Esophagus squamous epithelium (tissue), 5 donors: ENCODE measurements around the gene HSD3B2. TPM values are rescaled to one million over a fixed set of nuclear protein-coding genes. Genes with fewer than 3 reads are reported as not detected.

ENCODE experiments used
- DNase-seq: peaks from one replicate; lab custom pipeline; 2025; lab: John Stamatoyannopoulos, UW
- H3K27ac ChIP-seq, 4 donors: fragments of 200-600 bp; sonication (generic); one replicate each; pipeline ENCODE4 v1.5.1; 2016 to 2019; ENCODE audit warnings: mild to moderate bottlenecking in 1 of 4
- H3K27me3 ChIP-seq, 4 donors: fragments of 200-600 bp; sonication (generic); 1 replicate in 3 of 4; 2 replicates in 1 of 4; pipeline versions ENCODE4 v1.5.1 to v1.6.0; 2017 to 2021; ENCODE audit warnings: antibody characterized with exemption in 1 of 4
- H3K36me3 ChIP-seq, 3 donors: fragments of 200-600 bp; sonication (generic); one replicate each; pipeline ENCODE4 v1.5.1; 2016 to 2019
- H3K4me1 ChIP-seq, 3 donors: fragments of 200-600 bp; sonication (generic); one replicate each; pipeline ENCODE4 v1.5.1; 2017 to 2019
- H3K4me3 ChIP-seq, 4 donors: fragments of 200-600 bp; sonication (generic); 1 replicate in 3 of 4; 2 replicates in 1 of 4; pipeline ENCODE4 v1.5.1; 2016 to 2019; ENCODE audit warnings: mild to moderate bottlenecking in 2 of 4, moderate library complexity in 1 of 4
- H3K9me3 ChIP-seq, 3 donors: fragments of 200-600 bp; sonication (generic); one replicate each; pipeline ENCODE4 v1.5.1; 2016 to 2019
- POLR2A ChIP-seq, 4 donors: fragments of 450-650 bp; IDR thresholded peaks; one replicate each; pipeline ENCODE4 v1.6.1; 2017; ENCODE audit warnings: antibody characterized with exemption in 4 of 4, mild to moderate bottlenecking in 4 of 4, moderate library complexity in 3 of 4
- WGBS, 2 donors: methylation state at CpG; one replicate each; pipeline ENCODE4 v1.1.5; 2018; 5-methylcytosine and 5-hydroxymethylcytosine counted together
- intact Hi-C: fragments of 100-400 bp; cut with DNase I; formaldehyde crosslinking; loops from one replicate; pipeline ENCODE4 v1.15.0; 2022
- total RNA-seq, 4 donors: library from RNA; depleted of rRNA; stranded (reverse); fragments of >200 nt; gene quantifications; one replicate each; pipeline ENCODE4 v1.1.0, GENCODE V29; 2016
- TF ChIP-seq, protein P1 (sequence below), 6 experiments: fragments of 450-650 bp in 4 of 6; fragments of 200-600 bp in 2 of 6; sonication (generic) in 2 of 6; IDR thresholded peaks; one replicate each; pipeline ENCODE4 v1.5.1; 2016 to 2019; ENCODE audit warnings: antibody characterized with exemption in 6 of 6, mild to moderate bottlenecking in 4 of 6, moderate library complexity in 4 of 6
- donor health status: DM: yes; HTN: yes; CAD: no.

HSD3B2 gene
- total RNA-seq, 4 donors from 2014 or later: not detected

- H3K27me3 ChIP-seq: no peaks in the 10 kb centered on the region
- no peaks in the 10 kb centered on the region for H3K36me3 ChIP-seq
- no peaks in the 10 kb centered on the region for H3K4me1 ChIP-seq
- H3K9me3 ChIP-seq: no peaks in the 10 kb centered on the region
- H3K27ac ChIP-seq: no peak overlapping the region
- 73 to 92% methylated on average over 1 of the region's 1 CpG for WGBS, 2 donors
- no peak for DNase-seq
- TF ChIP-seq, protein P1, sequence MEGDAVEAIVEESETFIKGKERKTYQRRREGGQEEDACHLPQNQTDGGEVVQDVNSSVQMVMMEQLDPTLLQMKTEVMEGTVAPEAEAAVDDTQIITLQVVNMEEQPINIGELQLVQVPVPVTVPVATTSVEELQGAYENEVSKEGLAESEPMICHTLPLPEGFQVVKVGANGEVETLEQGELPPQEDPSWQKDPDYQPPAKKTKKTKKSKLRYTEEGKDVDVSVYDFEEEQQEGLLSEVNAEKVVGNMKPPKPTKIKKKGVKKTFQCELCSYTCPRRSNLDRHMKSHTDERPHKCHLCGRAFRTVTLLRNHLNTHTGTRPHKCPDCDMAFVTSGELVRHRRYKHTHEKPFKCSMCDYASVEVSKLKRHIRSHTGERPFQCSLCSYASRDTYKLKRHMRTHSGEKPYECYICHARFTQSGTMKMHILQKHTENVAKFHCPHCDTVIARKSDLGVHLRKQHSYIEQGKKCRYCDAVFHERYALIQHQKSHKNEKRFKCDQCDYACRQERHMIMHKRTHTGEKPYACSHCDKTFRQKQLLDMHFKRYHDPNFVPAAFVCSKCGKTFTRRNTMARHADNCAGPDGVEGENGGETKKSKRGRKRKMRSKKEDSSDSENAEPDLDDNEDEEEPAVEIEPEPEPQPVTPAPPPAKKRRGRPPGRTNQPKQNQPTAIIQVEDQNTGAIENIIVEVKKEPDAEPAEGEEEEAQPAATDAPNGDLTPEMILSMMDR (IDR thresholded peaks at IDR 0.05): no peak
- TF ChIP-seq POLR2A (IDR thresholded peaks at IDR 0.05): no peak
- intact Hi-C loops: no loop called here
- H3K4me3 ChIP-seq: no peak overlapping the region
Measured at GRCh38 chr1:119385650-119386049, 29.3 kb upstream of the HSD3B2 start.

GRCh38 chr1:119387858-119388257, 27.1 kb upstream of the HSD3B2 start:
- Histone ChIP-seq H3K27ac (no peak overlapping the region), H3K9me3 (no peaks in the 10 kb centered on the region), H3K4me3 (no peak overlapping the region), H3K4me1 (no peaks in the 10 kb centered on the region), H3K27me3 (no peaks in the 10 kb centered on the region), H3K36me3 (no peaks in the 10 kb centered on the region)
- TF ChIP-seq, protein P1 (IDR thresholded peaks at IDR 0.05): no peak
- no peak for TF ChIP-seq POLR2A (IDR thresholded peaks at IDR 0.05)
- no peak for DNase-seq
- intact Hi-C loops: no loop called here
- 18% methylated on average over 3 of the region's 3 CpGs for WGBS, 2 donors

DNA sequence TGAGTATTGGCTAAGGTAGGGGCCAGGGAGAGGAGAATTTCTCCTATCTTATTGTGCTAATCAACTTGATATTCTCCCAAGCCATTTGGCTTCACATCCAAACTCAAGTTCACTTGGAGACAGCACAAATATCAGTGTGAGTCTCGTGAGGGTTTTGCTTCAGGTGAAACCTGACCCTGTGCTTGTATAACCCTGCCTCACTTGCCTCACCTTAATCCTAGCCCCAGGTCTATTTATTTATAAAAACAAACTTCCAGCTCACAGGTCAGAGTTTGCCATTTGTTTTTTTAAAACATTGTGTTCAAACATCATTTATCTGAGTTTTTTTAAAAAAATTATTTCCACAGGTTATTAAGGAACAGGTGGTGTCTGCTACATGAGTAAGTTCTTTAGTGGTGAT, 26.5 kb upstream of the HSD3B2 start:
- H3K27me3 ChIP-seq: no peaks in the 10 kb centered on the region
- H3K27ac ChIP-seq: no peak overlapping the region
- no peaks in the 10 kb centered on the region for H3K36me3 ChIP-seq
- H3K4me1 ChIP-seq: no peaks in the 10 kb centered on the region
- TF ChIP-seq, protein P1 (IDR thresholded peaks at IDR 0.05): no peak
- no peak for TF ChIP-seq POLR2A (IDR thresholded peaks at IDR 0.05)
- no peaks in the 10 kb centered on the region for H3K9me3 ChIP-seq
- WGBS, 2 donors: 5 to 21% methylated on average over 1 of the region's 1 CpG
- H3K4me3 ChIP-seq: no peak overlapping the region
- DNase-seq: no peak
- intact Hi-C loops: no loop called here

DNA sequence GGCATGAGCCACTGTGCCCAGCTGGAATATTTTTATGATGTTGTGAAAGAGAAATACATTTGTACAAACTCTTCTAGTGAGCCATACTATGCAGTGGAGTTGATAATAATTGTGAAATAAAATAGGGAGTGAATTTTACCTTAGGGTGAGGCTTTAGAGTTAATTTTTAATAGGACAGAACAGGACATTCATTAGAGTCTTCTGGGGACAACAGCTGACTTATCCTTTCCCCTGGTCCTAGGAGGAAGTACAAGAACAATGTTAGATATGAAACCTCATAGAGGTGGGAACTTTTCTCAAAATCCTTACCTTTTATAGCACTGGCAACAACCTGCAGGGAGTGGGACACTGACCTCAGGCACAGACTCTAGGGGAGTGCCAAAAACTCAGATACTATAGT, 24.4 kb upstream of the HSD3B2 start:
- no peak for TF ChIP-seq POLR2A (IDR thresholded peaks at IDR 0.05)
- TF ChIP-seq, protein P1 (IDR thresholded peaks at IDR 0.05): no peak
- H3K27ac ChIP-seq: no peak overlapping the region
- peaks cover 0 to 4% (median 0%) of the 10 kb centered on the region in 4 donors for H3K27me3 ChIP-seq
- no peaks in the 10 kb centered on the region for H3K9me3 ChIP-seq
- no peaks in the 10 kb centered on the region for H3K4me1 ChIP-seq
- DNase-seq: no peak
- no peak overlapping the region for H3K4me3 ChIP-seq
- no peaks in the 10 kb centered on the region for H3K36me3 ChIP-seq
- intact Hi-C loops: no loop called here

DNA sequence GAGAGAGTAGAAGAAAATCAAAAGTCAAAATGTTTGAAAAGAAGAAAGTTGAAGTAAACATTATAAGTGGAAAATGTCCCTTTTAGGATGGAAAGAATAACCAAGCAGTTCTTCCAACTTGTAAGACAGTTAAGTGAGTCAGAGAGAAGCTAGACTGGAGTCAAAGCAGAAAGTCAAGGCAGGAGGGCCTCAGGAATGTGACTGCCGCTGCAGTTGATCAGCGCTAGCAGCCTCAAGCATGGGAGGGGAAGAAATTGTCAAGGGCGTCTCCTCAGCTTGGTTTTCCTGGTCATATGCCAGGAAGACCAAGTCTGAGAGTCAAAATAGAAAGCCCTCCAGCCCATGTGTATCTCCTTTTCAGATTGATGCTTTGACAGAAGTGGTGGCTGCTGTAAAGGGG, 23.2 kb upstream of the HSD3B2 start:
- H3K4me1 ChIP-seq: no peaks in the 10 kb centered on the region
- 64 to 69% methylated on average over 3 of the region's 3 CpGs for WGBS, 2 donors
- no peaks in the 10 kb centered on the region for H3K36me3 ChIP-seq
- DNase-seq: no peak
- peaks cover 0 to 4% (median 0%) of the 10 kb centered on the region in 4 donors for H3K27me3 ChIP-seq
- TF ChIP-seq, protein P1 (IDR thresholded peaks at IDR 0.05): no peak
- TF ChIP-seq POLR2A (IDR thresholded peaks at IDR 0.05): no peak
- no peaks in the 10 kb centered on the region for H3K9me3 ChIP-seq
- intact Hi-C loops: no loop called here
- no peak overlapping the region for H3K27ac ChIP-seq
- no peak overlapping the region for H3K4me3 ChIP-seq
